HG03064 (cell line): ENCODE results near the gene TUNAR.
"Not testable (repeated sequence)": the region's sequence is repeated elsewhere in the genome, so short reads cannot be mapped to it uniquely, and the experiment has no call there.

Experiments used
- ATAC-seq: cut with Tn5 transposase; IDR thresholded peaks from one replicate; pipeline ENCODE4 v1.9.1; 2021; ENCODE audit warnings: low read depth; ENCODE audit not compliant: unreplicated experiment

TUNAR gene

DNA sequence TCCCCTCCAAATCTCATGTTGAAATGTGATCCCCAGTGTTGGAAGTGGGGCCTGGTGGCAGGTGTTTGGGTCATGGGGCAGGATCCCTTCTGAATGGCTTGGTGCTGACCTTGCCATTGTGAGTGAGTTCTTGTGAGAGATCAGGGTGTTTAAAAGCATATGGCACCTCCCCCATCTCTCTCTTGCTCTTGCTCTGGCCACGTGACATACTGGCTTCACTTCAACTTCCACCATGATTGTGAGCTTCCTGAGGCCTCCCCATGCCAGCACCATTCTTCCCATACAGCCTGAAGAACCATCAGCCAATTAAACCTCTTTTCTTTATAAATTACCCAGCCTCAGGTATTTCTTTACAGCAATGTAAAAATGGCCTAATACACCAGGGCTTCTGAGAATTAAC lies 82.7 kb downstream of the TUNAR start:
- ATAC-seq = no peak

DNA sequence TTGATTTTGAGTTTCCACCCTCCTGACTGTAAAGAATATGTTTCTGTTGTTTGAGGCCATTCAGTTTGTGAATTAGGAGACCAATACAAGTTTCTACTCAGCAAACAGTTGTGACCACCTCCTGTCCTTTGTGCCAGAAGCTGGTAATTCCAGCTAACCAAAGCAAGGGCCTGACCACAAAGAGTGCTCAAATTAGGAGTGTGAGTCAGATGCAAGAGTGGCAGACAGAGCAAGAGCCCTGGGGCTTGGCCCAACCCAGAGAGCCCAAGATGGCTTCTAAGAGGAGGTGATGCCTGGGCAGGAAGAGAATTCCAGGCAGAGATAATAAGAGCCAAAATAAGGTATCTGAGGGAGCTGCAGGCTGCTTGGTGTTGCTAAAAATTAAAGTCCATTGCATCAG lies 84.8 kb downstream of the TUNAR start:
- no peak for ATAC-seq

DNA sequence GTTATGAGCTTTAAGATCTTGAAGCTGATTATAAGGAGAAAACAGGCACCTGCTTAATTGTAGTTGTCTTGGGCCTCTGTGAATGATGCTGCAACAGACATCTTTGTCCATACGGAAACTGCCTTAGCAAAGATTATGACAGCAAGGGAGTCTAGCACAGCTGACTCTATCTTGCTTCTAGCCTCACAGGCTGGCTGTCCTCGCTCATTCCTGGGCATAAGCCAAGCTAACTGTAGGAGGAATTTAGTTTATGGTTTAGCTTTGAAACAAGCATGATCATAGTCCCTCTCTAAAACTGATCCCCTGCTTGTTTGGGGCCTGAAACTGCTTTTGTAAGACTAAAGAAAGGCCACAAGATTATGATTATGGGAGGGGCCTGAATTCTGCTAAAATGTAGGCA lies 88.3 kb downstream of the TUNAR start:
- no peak for ATAC-seq

DNA sequence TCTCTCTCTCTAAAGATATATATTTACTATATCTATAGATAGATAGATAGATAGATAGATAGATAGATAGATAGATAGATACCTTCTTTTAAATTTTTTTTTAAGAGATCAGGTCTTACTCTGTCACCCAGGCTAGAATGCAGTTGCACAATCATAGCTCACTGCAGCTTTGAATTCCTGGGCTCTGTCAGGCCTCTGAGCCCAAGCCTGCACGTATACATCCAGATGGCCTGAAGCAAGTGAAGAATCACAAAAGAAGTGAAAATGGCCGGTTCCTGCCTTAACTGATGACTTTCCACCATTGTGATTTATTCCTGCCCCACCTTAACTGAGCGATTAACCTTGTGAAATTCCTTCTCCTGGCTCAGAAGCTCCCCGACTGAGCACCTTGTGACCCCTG lies 91.4 kb downstream of the TUNAR start:
- ATAC-seq = not testable (repeated sequence)
